Endothelial cell of umbilical vein (primary cell): Measurements from ENCODE around the gene ITIH3. TPM values are rescaled to one million over a fixed set of nuclear protein-coding genes. Genes with fewer than 3 reads are reported as not detected.

Source experiments
- BruUV-seq: library from RNA; stranded (reverse); fragments of 400-500 nt; replicated peaks from 2 replicates; lab custom pipeline; 2021; lab: Mats Ljungman, UMichigan
- CTCF ChIA-PET: fragments of 300-600, 350-600 bp; sonication (Branson Sonifier 250); formaldehyde crosslinking; loops from one replicate; lab custom pipeline; 2021; ENCODE audit warnings: antibody characterized with exemption, inconsistent platforms; lab: Charles Lee
- POLR2A ChIA-PET: fragments of 300-600, 350-600 bp; sonication (Branson Sonifier 250); formaldehyde crosslinking; loops from one replicate; lab custom pipeline; 2021; ENCODE audit warnings: antibody characterized with exemption, inconsistent platforms; lab: Charles Lee
- DNase-seq: peaks from one replicate; pipeline ENCODE4 v3.0.0-alpha.2; 2011; ENCODE audit warnings: low read depth, low spot score
- FAIRE-seq: peaks from 2 replicates; lab custom pipeline; 2011; peaks lifted over from hg19 to GRCh38; lab: Jason Lieb, UNC
- H2AFZ ChIP-seq: 2 replicates; pipeline ENCODE4 v1.6.0; 2012; ENCODE audit warnings: low read depth, low read length, control low read depth, inconsistent platforms
- H3K27ac ChIP-seq: 2 replicates; pipeline ENCODE4 v1.5.1; 2011; ENCODE audit warnings: low read depth, mild to moderate bottlenecking, control low read depth, low read length, moderate library complexity; ENCODE audit not compliant: insufficient read depth
- H3K27me3 ChIP-seq, 2 experiments: 2 replicates each; pipeline versions ENCODE4 v1.6.0 to v1.6.1; 2011; ENCODE audit warnings: low read length in 2 of 2, mixed read lengths in 1 of 2; ENCODE audit not compliant: control insufficient read depth in 2 of 2, insufficient read depth in 2 of 2
- H3K36me3 ChIP-seq, 2 experiments: 2 replicates in 1 of 2; 3 replicates in 1 of 2; pipeline ENCODE4 v1.5.1; 2011; ENCODE audit warnings: low read length in 2 of 2, mild to moderate bottlenecking in 1 of 2, moderate library complexity in 1 of 2; ENCODE audit not compliant: control insufficient read depth in 2 of 2, insufficient read depth in 2 of 2; ENCODE audit errors: extremely low read depth in 1 of 2
- H3K4me1 ChIP-seq: 3 replicates; pipeline ENCODE4 v1.5.1; 2011; ENCODE audit warnings: mild to moderate bottlenecking, low read length; ENCODE audit not compliant: control insufficient read depth, insufficient read depth; ENCODE audit errors: extremely low read depth
- H3K4me2 ChIP-seq: 2 replicates; pipeline ENCODE4 v1.6.1; 2011; ENCODE audit warnings: low read length, control low read depth, mixed read lengths; ENCODE audit not compliant: insufficient read depth
- H3K4me3 ChIP-seq, 3 experiments: fragments of 200-600 bp in 1 of 3; sonication (generic), shearing (Covaris generic) in 1 of 3; replicated peaks in 1 of 3; 2 replicates each; pipeline ENCODE4 v1.5.1; 2011 to 2016; ENCODE audit warnings: control low read depth in 3 of 3, low read length in 3 of 3, mild to moderate bottlenecking in 2 of 3, inconsistent platforms in 1 of 3, low read depth in 1 of 3, moderate library complexity in 1 of 3; ENCODE audit not compliant: insufficient read depth in 1 of 3
- H3K79me2 ChIP-seq: 2 replicates; pipeline ENCODE4 v1.6.0; 2012; ENCODE audit warnings: low read length, inconsistent platforms; ENCODE audit not compliant: control insufficient read depth, insufficient read depth
- H3K9ac ChIP-seq: replicated peaks from 2 replicates; pipeline ENCODE3; 2011; ENCODE audit warnings: low read length, control low read depth; ENCODE audit not compliant: insufficient read depth; ENCODE audit errors: extremely low read depth
- H3K9me1 ChIP-seq: replicated peaks from 3 replicates; pipeline ENCODE4 v1.6.0; 2011; ENCODE audit warnings: mild to moderate bottlenecking, low read length; ENCODE audit not compliant: control insufficient read depth, insufficient read depth; ENCODE audit errors: extremely low read depth
- H3K9me3 ChIP-seq: replicated peaks from 2 replicates; pipeline ENCODE4 v1.5.1; 2012; ENCODE audit warnings: low read length, inconsistent platforms; ENCODE audit not compliant: control insufficient read depth, insufficient read depth
- H4K20me1 ChIP-seq: replicated peaks from 2 replicates; pipeline ENCODE3; 2011; ENCODE audit warnings: mild to moderate bottlenecking, low read length; ENCODE audit not compliant: control insufficient read depth, insufficient read depth; ENCODE audit errors: extremely low read depth
- CTCF ChIP-seq, 2 donors: IDR thresholded peaks; 1 replicate in 1 of 2; 2 replicates in 1 of 2; pipeline ENCODE4 v1.5.1; 2011; ENCODE audit warnings: low read length in 2 of 2, mild to moderate bottlenecking in 2 of 2, moderate library complexity in 2 of 2, control low read depth in 1 of 2, inconsistent platforms in 1 of 2, low read depth in 1 of 2; ENCODE audit not compliant: insufficient read depth in 1 of 2; ENCODE audit errors: extremely low read depth in 1 of 2
- FOS ChIP-seq: IDR thresholded peaks from 2 replicates; pipeline ENCODE4 v1.6.1; 2011; ENCODE audit warnings: mild to moderate bottlenecking, low read length, moderate library complexity, borderline replicate concordance; ENCODE audit not compliant: insufficient read depth
- GATA2 ChIP-seq: IDR thresholded peaks from 2 replicates; pipeline ENCODE4 v1.7.0; 2011; ENCODE audit warnings: low read depth, mild to moderate bottlenecking, moderate library complexity, mixed read lengths, low read length; ENCODE audit not compliant: insufficient read length, insufficient read depth
- JUN ChIP-seq: IDR thresholded peaks from 2 replicates; pipeline ENCODE4 v1.6.1; 2011; ENCODE audit warnings: borderline replicate concordance, low read depth; ENCODE audit not compliant: insufficient read length, insufficient read depth
- MAX ChIP-seq: IDR thresholded peaks from 2 replicates; pipeline ENCODE4 v1.6.1; 2011; ENCODE audit not compliant: insufficient read depth, insufficient read length
- MYC ChIP-seq: IDR thresholded peaks from one replicate; pipeline ENCODE4 v1.6.1; 2011; ENCODE audit warnings: mild to moderate bottlenecking, low read depth, low read length
- POLR2A ChIP-seq: IDR thresholded peaks from 2 replicates; pipeline ENCODE4 v1.6.1; 2012; ENCODE audit warnings: low read depth, mild to moderate bottlenecking, control low read depth, low read length
- POLR2AphosphoS5 ChIP-seq: IDR thresholded peaks from 2 replicates; pipeline ENCODE4 v1.6.1; 2012; ENCODE audit warnings: low read depth, mild to moderate bottlenecking, control low read depth, low read length, moderate library complexity; ENCODE audit not compliant: insufficient read depth
- dilution Hi-C: fragments of 300-500 bp; cut with MboI; formaldehyde crosslinking; loops from one replicate; pipeline ENCODE4 v1.15.0; 2019; ENCODE audit warnings: low sequenced_read_pairs; ENCODE audit not compliant: extremely low pct_ligation_motif_present
- intact Hi-C: fragments of 100-400 bp; cut with micrococcal nuclease; formaldehyde crosslinking; loops from one replicate; pipeline ENCODE4 v1.10.0; 2022
- polyA plus RNA-seq, 4 experiments: library from polyadenylated mRNA; depleted of rRNA in 3 of 4; stranded (reverse) in 3 of 4; unstranded in 1 of 4; fragments of >200 nt; gene quantifications; 2 replicates each; pipeline versions ENCODE4 v1.2.1 to v1.2.3, GENCODE V29; 2011 to 2012; ENCODE audit warnings: missing spikeins in 1 of 4
- total RNA-seq: library from RNA; stranded (reverse); gene quantifications from 2 replicates; pipeline ENCODE4 v1.2.3, GENCODE V29; 2021

Gene ITIH3
- total and polyA plus RNA-seq, 2 donors (not counting 3 experiments of a cell fraction or from before 2014, with no cell fraction given) = not detected

DNA sequence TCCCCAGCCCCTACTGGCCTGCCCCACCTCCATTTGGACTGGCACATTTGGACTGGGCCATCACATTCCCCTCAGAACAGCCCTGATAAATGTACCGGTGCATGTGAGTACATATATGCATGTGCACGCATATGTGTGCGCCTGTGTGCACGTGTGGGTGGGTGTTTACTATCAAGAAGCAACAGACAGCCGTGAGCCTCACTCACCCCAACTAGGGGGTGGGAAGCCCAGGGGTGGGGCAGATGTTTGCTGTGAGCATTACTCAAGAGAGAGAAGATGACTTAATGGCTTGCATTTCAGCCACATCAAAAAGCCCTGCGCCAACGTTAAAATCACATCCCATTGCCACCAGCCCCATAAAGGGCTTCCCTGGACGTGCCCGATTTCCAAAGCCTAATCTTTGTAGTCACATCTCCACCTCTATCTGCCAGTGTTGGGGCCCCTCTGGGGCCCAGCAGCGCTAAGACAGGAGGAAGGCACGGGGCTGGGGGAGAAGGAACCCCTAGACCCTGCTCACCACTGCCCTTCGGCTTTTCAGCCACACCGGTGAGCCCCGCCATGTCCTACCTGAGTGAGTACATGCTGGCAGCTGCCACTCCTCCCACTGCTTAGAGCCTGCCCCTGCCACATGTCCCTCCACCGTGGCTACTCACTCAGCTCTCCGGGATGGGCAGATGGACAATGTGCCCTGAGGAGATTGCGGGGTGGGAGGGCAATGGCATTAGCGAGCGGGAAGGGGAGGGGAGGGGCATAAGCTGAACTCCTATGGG, 10.9 kb downstream of the ITIH3 start:
- ChIA-PET CTCF (interaction anchor here (0.7 to 1.2 kb wide), 2 partner anchors 13 to 15 kb away, joined by 3 read pairs; no protein-coding TSS in a partner anchor), POLR2A (no interaction called here)
- Histone ChIP-seq H2AFZ (no peak overlapping the region), H3K79me2 (no peaks in the 10 kb centered on the region), H3K9ac (no peak overlapping the region), H3K9me3 (no peaks in the 10 kb centered on the region), H3K9me1 (no peaks in the 10 kb centered on the region), H3K4me3 (no peak overlapping the region), H3K36me3 (no peaks in the 10 kb centered on the region), H3K27me3 (no peaks in the 10 kb centered on the region), H3K27ac (no peak overlapping the region), H3K4me1 (no peaks in the 10 kb centered on the region), H4K20me1 (no peaks in the 10 kb centered on the region), H3K4me2 (no peak overlapping the region)
- dilution Hi-C loops = no loop called here
- no peak for TF ChIP-seq POLR2AphosphoS5
- no peak for TF ChIP-seq MAX
- TF ChIP-seq GATA2 = no peak
- TF ChIP-seq JUN = no peak
- TF ChIP-seq POLR2A = no peak
- no peak for TF ChIP-seq MYC
- TF ChIP-seq FOS = no peak
- TF ChIP-seq CTCF (IDR thresholded peaks at IDR 0.05; ENCODE audit: extremely low read depth in 1 of 2, insufficient read depth in 1 of 2, low read depth in 1 of 2, low read length in 2 of 2) = no peak
- no TSS peak for BruUV-seq
- FAIRE-seq = no peak
- DNase-seq = no peak
- intact Hi-C loops = no loop called here
